ENCODE data around the gene GRIK2.

Gene GRIK2

GRCh38 chr6:101537753-101538316 lies 144.3 kb downstream of the GRIK2 start:
- DNase-seq (ENCODE audit: low read depth in 1 of 2, low spot score in 1 of 2) = no peak

GRCh38 chr6:101539510-101540245 lies 146.2 kb downstream of the GRIK2 start:
- DNase-seq (ENCODE audit: low read depth in 1 of 2, low spot score in 1 of 2) = no peak

GRCh38 chr6:101541894-101542293 lies 148.4 kb downstream of the GRIK2 start:
- no peak for DNase-seq (ENCODE audit: low read depth in 1 of 2, low spot score in 1 of 2)

GRCh38 chr6:101543796-101544195 lies 150.3 kb downstream of the GRIK2 start:
- no peak for DNase-seq (ENCODE audit: low read depth in 1 of 2, low spot score in 1 of 2)

- DNase-seq (ENCODE audit: low read depth in 1 of 2, low spot score in 1 of 2) = no peak
These were observed 150.8 kb downstream of the GRIK2 start for GRCh38 chr6:101544286-101544685.

GRCh38 chr6:101545191-101545590 lies 151.7 kb downstream of the GRIK2 start:
- DNase-seq (ENCODE audit: low read depth in 1 of 2, low spot score in 1 of 2) = no peak

- DNase-seq (ENCODE audit: low read depth in 1 of 2, low spot score in 1 of 2) = no peak
These were observed 156.9 kb downstream of the GRIK2 start for GRCh38 chr6:101550451-101550850.

- no peak for DNase-seq (ENCODE audit: low read depth in 1 of 2, low spot score in 1 of 2)
These were observed 160.7 kb downstream of the GRIK2 start for GRCh38 chr6:101554231-101554630.

GRCh38 chr6:101558712-101559111 lies 165.2 kb downstream of the GRIK2 start:
- no peak for DNase-seq (ENCODE audit: low read depth in 1 of 2, low spot score in 1 of 2)

GRCh38 chr6:101572627-101573026 lies 179.1 kb downstream of the GRIK2 start:
- DNase-seq (ENCODE audit: low read depth in 1 of 2, low spot score in 1 of 2) = no peak

GRCh38 chr6:101577091-101577490 lies 183.6 kb downstream of the GRIK2 start:
- no peak for DNase-seq (ENCODE audit: low read depth in 1 of 2, low spot score in 1 of 2)

- DNase-seq (ENCODE audit: low read depth in 1 of 2, low spot score in 1 of 2) = no peak
These were observed 184.8 kb downstream of the GRIK2 start for GRCh38 chr6:101578306-101578705.

- DNase-seq (ENCODE audit: low read depth in 1 of 2, low spot score in 1 of 2) = no peak
These were observed 189.3 kb downstream of the GRIK2 start for GRCh38 chr6:101582792-101583191.

- DNase-seq (ENCODE audit: low read depth in 1 of 2, low spot score in 1 of 2) = no peak
These were observed 192.0 kb downstream of the GRIK2 start for GRCh38 chr6:101585501-101585900.

- DNase-seq (ENCODE audit: low read depth in 1 of 2, low spot score in 1 of 2) = no peak
These were observed 194.8 kb downstream of the GRIK2 start for GRCh38 chr6:101588343-101588742.

- no peak for DNase-seq (ENCODE audit: low read depth in 1 of 2, low spot score in 1 of 2)
These were observed 201.8 kb downstream of the GRIK2 start for GRCh38 chr6:101595276-101595675.

- DNase-seq (ENCODE audit: low read depth in 1 of 2, low spot score in 1 of 2) = no peak
These were observed 204.2 kb downstream of the GRIK2 start for GRCh38 chr6:101597693-101598092.

GRCh38 chr6:101605426-101605825 lies 211.9 kb downstream of the GRIK2 start:
- no peak for DNase-seq (ENCODE audit: low read depth in 1 of 2, low spot score in 1 of 2)

- DNase-seq (ENCODE audit: low read depth in 1 of 2, low spot score in 1 of 2) = no peak
These were observed 212.4 kb downstream of the GRIK2 start for GRCh38 chr6:101605874-101606273.

- no peak for DNase-seq (ENCODE audit: low read depth in 1 of 2, low spot score in 1 of 2)
These were observed 213.7 kb downstream of the GRIK2 start for GRCh38 chr6:101607111-101607690.

GRCh38 chr6:101608703-101609102 lies 215.2 kb downstream of the GRIK2 start:
- DNase-seq (ENCODE audit: low read depth in 1 of 2, low spot score in 1 of 2) = no peak

- no peak for DNase-seq (ENCODE audit: low read depth in 1 of 2, low spot score in 1 of 2)
These were observed 220.0 kb downstream of the GRIK2 start for GRCh38 chr6:101613556-101613955.

GRCh38 chr6:101614774-101615173 lies 221.3 kb downstream of the GRIK2 start:
- no peak for DNase-seq (ENCODE audit: low read depth in 1 of 2, low spot score in 1 of 2)
